ENCODE measurements around the gene SCAMP5. TPM values are rescaled to one million over a fixed set of nuclear protein-coding genes. Genes with fewer than 3 reads are reported as not detected.

Gene SCAMP5
- total and polyA plus RNA-seq, 2 of the 13 experiments (the other 11 are each of a cell fraction or from before 2014, with no cell fraction given): 34.3 to 49.0 TPM

- TF ChIP-seq USF2 (IDR thresholded peaks at IDR 0.05; ENCODE audit: low read depth, low read length) (peak; percentile 71), USF2 (CRISPR knock-in tag; IDR thresholded peaks at IDR 0.05; ENCODE audit: borderline replicate concordance) (peak; percentile 75; the same call in 1 of the 2 replicates), DNMT3B (CRISPR knock-in tag; conservative IDR thresholded peaks at IDR 0.05) (0 out of 2 replicates have a peak, but pooled peaks have one; percentile 27), ZNF768 (CRISPR knock-in tag; IDR thresholded peaks at IDR 0.05) (0 out of 2 replicates have a peak, but pooled peaks have one; percentile 30), TBL1XR1 (IDR thresholded peaks at IDR 0.05; ENCODE audit: borderline replicate concordance, low read length, partially characterized antibody) (no peak), CEBPG (CRISPR knock-in tag; IDR thresholded peaks at IDR 0.05) (peak; percentile 94), ZNF790 (CRISPR knock-in tag; IDR thresholded peaks at IDR 0.05; ENCODE audit: borderline replicate concordance) (no peak), ZNF326 (CRISPR knock-in tag; IDR thresholded peaks at IDR 0.05; ENCODE audit: borderline replicate concordance) (no peak), ZNF747 (CRISPR knock-in tag; IDR thresholded peaks at IDR 0.05; ENCODE audit: borderline replicate concordance) (no peak; the same call in 1 of the 2 replicates), SMAD9 (CRISPR knock-in tag; IDR thresholded peaks at IDR 0.05) (no peak), SETDB1 (CRISPR knock-in tag; IDR thresholded peaks at IDR 0.05; ENCODE audit: borderline replicate concordance) (no peak), SIN3A (IDR thresholded peaks at IDR 0.05; ENCODE audit: borderline replicate concordance, low read depth, low read length) (no peak), AHDC1 (CRISPR knock-in tag; IDR thresholded peaks at IDR 0.05; ENCODE audit: borderline replicate concordance) (no peak), MTA1 (CRISPR knock-in tag; IDR thresholded peaks at IDR 0.05; ENCODE audit: borderline replicate concordance) (peak; percentile 32; the same call in 1 of the 2 replicates), YY1 (IDR thresholded peaks at IDR 0.05; ENCODE audit: insufficient read depth, insufficient replicate concordance, low read depth, low read length) (peak; percentile 58), FOXC1 (CRISPR knock-in tag; IDR thresholded peaks at IDR 0.05; ENCODE audit: borderline replicate concordance) (peak; percentile 85)
- TF ChIP-seq, protein P1, sequence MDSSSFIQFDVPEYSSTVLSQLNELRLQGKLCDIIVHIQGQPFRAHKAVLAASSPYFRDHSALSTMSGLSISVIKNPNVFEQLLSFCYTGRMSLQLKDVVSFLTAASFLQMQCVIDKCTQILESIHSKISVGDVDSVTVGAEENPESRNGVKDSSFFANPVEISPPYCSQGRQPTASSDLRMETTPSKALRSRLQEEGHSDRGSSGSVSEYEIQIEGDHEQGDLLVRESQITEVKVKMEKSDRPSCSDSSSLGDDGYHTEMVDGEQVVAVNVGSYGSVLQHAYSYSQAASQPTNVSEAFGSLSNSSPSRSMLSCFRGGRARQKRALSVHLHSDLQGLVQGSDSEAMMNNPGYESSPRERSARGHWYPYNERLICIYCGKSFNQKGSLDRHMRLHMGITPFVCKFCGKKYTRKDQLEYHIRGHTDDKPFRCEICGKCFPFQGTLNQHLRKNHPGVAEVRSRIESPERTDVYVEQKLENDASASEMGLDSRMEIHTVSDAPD (CRISPR knock-in tag; IDR thresholded peaks at IDR 0.05): 0 out of 2 replicates have a peak, but pooled peaks have one; percentile 45
- TF ChIP-seq, protein P2, sequence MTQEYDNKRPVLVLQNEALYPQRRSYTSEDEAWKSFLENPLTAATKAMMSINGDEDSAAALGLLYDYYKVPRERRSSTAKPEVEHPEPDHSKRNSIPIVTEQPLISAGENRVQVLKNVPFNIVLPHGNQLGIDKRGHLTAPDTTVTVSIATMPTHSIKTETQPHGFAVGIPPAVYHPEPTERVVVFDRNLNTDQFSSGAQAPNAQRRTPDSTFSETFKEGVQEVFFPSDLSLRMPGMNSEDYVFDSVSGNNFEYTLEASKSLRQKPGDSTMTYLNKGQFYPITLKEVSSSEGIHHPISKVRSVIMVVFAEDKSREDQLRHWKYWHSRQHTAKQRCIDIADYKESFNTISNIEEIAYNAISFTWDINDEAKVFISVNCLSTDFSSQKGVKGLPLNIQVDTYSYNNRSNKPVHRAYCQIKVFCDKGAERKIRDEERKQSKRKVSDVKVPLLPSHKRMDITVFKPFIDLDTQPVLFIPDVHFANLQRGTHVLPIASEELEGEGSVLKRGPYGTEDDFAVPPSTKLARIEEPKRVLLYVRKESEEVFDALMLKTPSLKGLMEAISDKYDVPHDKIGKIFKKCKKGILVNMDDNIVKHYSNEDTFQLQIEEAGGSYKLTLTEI (CRISPR knock-in tag; conservative IDR thresholded peaks at IDR 0.05): no peak
These were observed 48.3 kb downstream of the SCAMP5 start (continued) for GRCh38 chr15:75043509-75044257.

Data from HepG2 (cell line).